ENCODE results near the gene C19orf18.
A peak's percentile ranks its signal among the peaks of the same experiment; 100 is the strongest.

Gene C19orf18

GRCh38 chr19:57947088-57947418 is 27.3 kb downstream of the C19orf18 start:
- no peak for DNase-seq

DNA sequence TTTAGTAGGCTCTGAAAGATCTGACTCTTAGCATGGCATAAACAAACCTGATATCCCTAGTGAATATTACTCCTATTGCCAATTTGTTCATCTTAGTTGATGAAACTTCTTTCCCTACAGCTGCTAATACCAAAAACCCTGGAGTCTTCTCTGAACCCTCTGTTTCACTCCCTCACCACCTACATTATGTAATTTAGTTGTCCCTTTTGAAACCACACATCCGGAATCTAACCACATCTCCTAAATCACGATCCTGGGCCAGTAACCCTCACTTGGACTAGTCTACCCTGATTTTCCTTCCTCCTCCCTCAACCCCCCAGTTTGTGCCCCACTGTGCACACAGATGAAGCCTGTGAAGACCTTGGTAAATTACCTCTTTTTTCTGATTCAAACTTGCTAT is 28.0 kb downstream of the C19orf18 start:
- no peak for DNase-seq

DNA sequence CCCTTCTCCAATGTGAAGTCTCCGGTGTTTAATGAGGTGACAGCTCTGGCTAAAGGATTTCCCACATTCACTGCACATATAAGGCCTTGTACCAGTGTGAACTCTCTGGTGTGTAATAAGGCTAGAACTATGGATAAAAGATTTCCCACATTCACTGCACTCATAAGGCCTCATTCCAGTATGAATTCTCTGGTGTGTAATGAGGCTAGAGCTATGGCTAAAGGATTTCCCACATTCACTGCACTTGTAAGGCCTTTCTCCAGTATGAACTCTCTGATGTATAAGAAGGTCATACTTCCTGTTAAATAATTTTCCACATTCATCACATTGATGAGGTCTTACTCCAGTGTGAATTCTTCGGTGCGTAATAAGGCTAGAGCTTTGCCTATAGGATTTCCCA is 32.7 kb downstream of the C19orf18 start:
- DNase-seq, result no peak

GRCh38 chr19:57935731-57936130 is 38.6 kb downstream of the C19orf18 start:
- DNase-seq, result no peak

- peak; percentile 69 for DNase-seq
Observed at GRCh38 chr19:57934820-57935665, 39.3 kb downstream of the C19orf18 start, which contains the start of gene ZNF418. Gene ZNF418, minus strand, starts transcription at chr19:57935402. Its CDS starts 1,580 bp downstream, at chr19:57933822.

DNA sequence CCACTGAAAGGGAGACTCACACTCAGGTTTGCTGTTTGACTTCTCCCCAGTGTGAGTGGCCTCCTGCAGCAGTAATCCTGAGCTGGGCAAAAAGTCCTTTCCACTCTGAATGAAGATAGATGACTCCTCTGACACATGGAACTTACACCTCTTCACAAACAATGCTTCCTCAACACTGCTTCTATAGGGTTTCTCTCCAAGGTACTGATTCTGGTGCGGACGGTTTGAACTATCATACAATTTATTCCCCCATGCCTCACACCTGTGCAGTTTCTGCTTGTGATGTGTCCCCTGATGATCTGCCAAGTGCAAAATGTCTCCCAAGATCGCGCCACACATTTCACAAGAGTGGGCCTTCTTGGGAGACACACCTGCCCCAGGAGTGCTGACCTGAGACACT is 46.7 kb downstream of the C19orf18 start:
- no peak for DNase-seq

DNA sequence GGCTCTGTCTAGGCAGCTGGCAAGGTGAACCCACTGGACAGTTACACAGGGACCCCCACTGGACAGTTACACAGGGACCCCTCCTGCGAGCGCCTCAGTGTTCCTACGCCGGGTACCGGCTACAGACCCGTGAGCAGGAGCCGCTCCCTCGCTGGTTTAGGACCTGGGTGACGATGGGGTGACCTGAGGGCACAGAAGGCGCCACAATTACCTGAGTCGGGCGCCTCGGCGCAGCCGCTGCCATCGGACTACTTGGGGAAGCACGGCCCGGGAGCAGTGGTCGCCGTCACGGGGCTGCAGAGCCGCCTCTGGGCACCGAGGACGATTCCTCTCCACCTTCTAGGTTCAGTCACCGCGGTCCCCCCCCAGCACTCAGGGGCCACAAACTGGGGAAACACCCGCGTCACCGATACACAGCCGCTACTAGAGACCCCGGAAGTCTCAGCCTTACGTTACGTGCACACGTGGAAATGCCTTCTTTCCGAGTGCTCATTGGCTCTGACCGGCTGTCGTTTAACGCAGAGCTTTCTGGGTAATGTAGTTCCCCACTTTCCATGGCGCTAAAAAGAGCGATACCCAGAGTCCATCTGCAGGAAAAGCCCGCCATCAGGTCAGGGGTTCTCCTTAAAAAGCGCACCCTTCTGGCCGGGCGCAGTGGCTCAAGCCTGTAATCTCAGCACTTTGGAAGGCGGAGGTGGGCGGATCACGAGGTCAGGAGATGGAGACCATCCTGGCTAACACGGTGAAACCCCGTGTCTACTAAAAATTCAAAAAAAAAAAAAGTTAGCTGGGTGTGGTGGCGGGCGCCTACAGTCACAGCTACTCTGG is 58.0 kb downstream of the C19orf18 start, which contains the start of gene ZNF417:
Gene ZNF417, minus strand, starts transcription at position 425 of the 828 bp plus-strand sequence. Its CDS starts 181 bp downstream, at position 244.
- DNase-seq, result peak; percentile 94

- DNase-seq, result no peak
Observed at GRCh38 chr19:57914531-57914930, 59.8 kb downstream of the C19orf18 start.

Data from CD4-positive, alpha-beta T cell treated with Interleukin-10 for 1 hour (primary cell).